B cell (primary cell): ENCODE data around the gene ARMS2. TPM values are rescaled to one million over a fixed set of nuclear protein-coding genes. Genes with fewer than 3 reads are reported as not detected.

Experiments used
- ATAC-seq: fragments of 200-7000 bp; cut with Tn5 transposase; one replicate; pipeline ENCODE4 v1.10.0; 2021; ENCODE audit warnings: low read depth, mild to moderate bottlenecking, moderate number of reproducible peaks, moderate library complexity
- CTCF ChIA-PET: fragments of 350-600 bp; sonication (Branson Sonifier 250); formaldehyde crosslinking; loops from one replicate; lab custom pipeline; 2021; ENCODE audit warnings: antibody characterized with exemption, inconsistent platforms; lab: Charles Lee
- POLR2A ChIA-PET: fragments of 350-600 bp; sonication (Branson Sonifier 250); formaldehyde crosslinking; loops from one replicate; lab custom pipeline; 2021; ENCODE audit warnings: antibody characterized with exemption; lab: Charles Lee
- DNase-seq: peaks from one replicate; pipeline ENCODE4 v3.0.0; 2013
- H2AFZ ChIP-seq: 2 replicates; pipeline ENCODE4 v1.6.1; 2012; ENCODE audit warnings: mild to moderate bottlenecking, low read depth, low read length; ENCODE audit not compliant: insufficient read depth, poor library complexity, severe bottlenecking
- H3K27ac ChIP-seq, 2 donors: 1 replicate in 1 of 2; 2 replicates in 1 of 2; pipeline ENCODE4 v1.5.1; 2012 to 2013; ENCODE audit warnings: low read length in 2 of 2, mild to moderate bottlenecking in 2 of 2, moderate library complexity in 1 of 2
- H3K27me3 ChIP-seq, 4 experiments: fragments of 200-600 bp in 1 of 4; sonication (generic) in 1 of 4; replicated peaks in 1 of 4; 1 replicate in 2 of 4; 2 replicates in 2 of 4; pipeline versions ENCODE4 v1.6.1 to v1.7.0; 2013 to 2016; ENCODE audit warnings: low read length in 3 of 4, mild to moderate bottlenecking in 2 of 4, mixed read lengths in 1 of 4, moderate library complexity in 1 of 4; ENCODE audit not compliant: insufficient read depth in 4 of 4, control insufficient read depth in 3 of 4; ENCODE audit errors: control extremely low read depth in 1 of 4
- H3K36me3 ChIP-seq, 2 experiments: replicated peaks in 1 of 2; 1 replicate in 1 of 2; 2 replicates in 1 of 2; pipeline versions ENCODE4 v1.6.1 to v1.7.1; 2013; ENCODE audit warnings: low read length in 1 of 2; ENCODE audit not compliant: insufficient read depth in 2 of 2, control insufficient read depth in 1 of 2; ENCODE audit errors: control extremely low read depth in 1 of 2, extremely low read depth in 1 of 2
- H3K4me1 ChIP-seq, 2 donors: fragments of 200-600 bp in 1 of 2; sonication (generic) in 1 of 2; 1 replicate in 1 of 2; 2 replicates in 1 of 2; pipeline versions ENCODE4 v1.5.1 to v1.6.1; 2013 to 2017; ENCODE audit warnings: low read length in 2 of 2; ENCODE audit not compliant: control insufficient read depth in 2 of 2, insufficient read depth in 2 of 2
- H3K4me2 ChIP-seq: replicated peaks from 2 replicates; pipeline ENCODE3; 2012; ENCODE audit warnings: mild to moderate bottlenecking, low read depth, low read length; ENCODE audit not compliant: poor library complexity, severe bottlenecking
- H3K4me3 ChIP-seq, 5 experiments: fragments of 200-600 bp in 1 of 5; sonication (generic) in 1 of 5; 1 replicate in 3 of 5; 2 replicates in 2 of 5; pipeline versions ENCODE4 v1.5.1 to v1.7.0; 2011 to 2016; ENCODE audit warnings: low read length in 4 of 5, mild to moderate bottlenecking in 4 of 5, low read depth in 2 of 5, control low read depth in 1 of 5, moderate library complexity in 1 of 5; ENCODE audit not compliant: insufficient read depth in 1 of 5; ENCODE audit errors: control extremely low read depth in 1 of 5, extremely low read depth in 1 of 5
- H3K79me2 ChIP-seq: fragments of 200-600 bp; sonication (generic); one replicate; pipeline ENCODE4 v1.6.0; 2016; ENCODE audit warnings: low read length; ENCODE audit not compliant: control insufficient read depth, insufficient read depth
- H3K9ac ChIP-seq: fragments of 200-600 bp; sonication (generic); 2 replicates; pipeline ENCODE4 v1.6.1; 2017; ENCODE audit warnings: mild to moderate bottlenecking, low read length, moderate library complexity
- H3K9me3 ChIP-seq, 3 donors: one replicate each; pipeline versions ENCODE4 v1.6.1 to v1.7.1; 2013; ENCODE audit warnings: low read length in 2 of 3; ENCODE audit not compliant: control insufficient read depth in 2 of 3, insufficient read depth in 1 of 3; ENCODE audit errors: control extremely low read depth in 1 of 3
- H4K20me1 ChIP-seq: 2 replicates; pipeline ENCODE4 v1.6.0; 2012; ENCODE audit warnings: mild to moderate bottlenecking, low read length; ENCODE audit not compliant: insufficient read depth, control insufficient read depth, poor library complexity, severe bottlenecking
- H3K27ac Mint-ChIP-seq: one replicate; pipeline ENCODE4 v1.8.0; 2021; ENCODE audit warnings: mixed read lengths
- H3K27me3 Mint-ChIP-seq: one replicate; pipeline ENCODE4 v1.8.0; 2021; ENCODE audit warnings: mixed read lengths
- H3K4me1 Mint-ChIP-seq: one replicate; pipeline ENCODE4 v1.8.0; 2021; ENCODE audit warnings: mixed read lengths
- H3K4me3 Mint-ChIP-seq: one replicate; pipeline ENCODE4 v1.8.0; 2021; ENCODE audit warnings: mixed read lengths
- H3K9me3 Mint-ChIP-seq: one replicate; pipeline ENCODE4 v1.8.0; 2022; ENCODE audit warnings: mixed read lengths; ENCODE audit not compliant: insufficient read depth
- CTCF ChIP-seq: fragments of 200-600 bp; IDR thresholded peaks from one replicate; pipeline ENCODE4 v1.8.0; 2022; ENCODE audit warnings: antibody characterized with exemption, mild to moderate bottlenecking
- EZH2 ChIP-seq: IDR thresholded peaks from 2 replicates; pipeline ENCODE4 v1.6.1; 2012; ENCODE audit warnings: borderline replicate concordance, low read depth, mild to moderate bottlenecking, moderate library complexity, low read length; ENCODE audit not compliant: insufficient read depth, poor library complexity, severe bottlenecking
- WGBS: methylation state at CpG from one replicate; pipeline ENCODE4 v1.1.5; 2013; ENCODE audit warnings: missing lambda C conversion rate; ENCODE audit not compliant: insufficient coverage; 5-methylcytosine and 5-hydroxymethylcytosine counted together
- intact Hi-C: fragments of 100-400 bp; cut with micrococcal nuclease; formaldehyde crosslinking; loops from one replicate; pipeline ENCODE4 v1.10.0; 2022
- polyA plus RNA-seq: library from polyadenylated mRNA; depleted of rRNA; stranded (reverse); fragments of >200 nt; gene quantifications from 2 replicates; pipeline ENCODE4 v1.2.3, GENCODE V29; 2012
- total RNA-seq, 2 donors: library from RNA; stranded (reverse); fragments of 120-200 nt in 1 of 2; gene quantifications; 1 replicate in 1 of 2; 2 replicates in 1 of 2; pipeline versions ENCODE4 v1.2.3 to v1.2.4, GENCODE V29; 2013 to 2022

The ARMS2 gene
- total and polyA plus RNA-seq, 2 donors (not counting 1 experiment from before 2014, with no cell fraction given), result not detected

- H3K36me3 ChIP-seq, result no peaks in the 10 kb centered on the region
- intact Hi-C loops, result no loop called here
- Mint-ChIP-seq H3K27ac (no peak overlapping the region), H3K4me3 (no peak overlapping the region), H3K9me3 (no peaks in the 10 kb centered on the region), H3K27me3 (peaks cover 43% of the 10 kb centered on the region), H3K4me1 (peaks cover 4% of the 10 kb centered on the region)
- no peak overlapping the region for H3K27ac ChIP-seq
- H3K9ac ChIP-seq, result no peak overlapping the region
- CTCF ChIA-PET, result interaction anchor here (0.6 kb wide), 1 partner anchor 572 kb away, joined by 3 read pairs; no protein-coding TSS in a partner anchor
- no peak overlapping the region for H3K4me2 ChIP-seq
- POLR2A ChIA-PET, result no interaction called here
- H3K4me3 ChIP-seq, result no peak overlapping the region
- H3K79me2 ChIP-seq, result no peaks in the 10 kb centered on the region
- H3K4me1 ChIP-seq, result no peaks in the 10 kb centered on the region
- DNase-seq, result no peak
- peaks cover 0 to 15% (median 0%) of the 10 kb centered on the region in 4 experiments for H3K27me3 ChIP-seq
- no peak for ATAC-seq
- H4K20me1 ChIP-seq, result no peaks in the 10 kb centered on the region
- H3K9me3 ChIP-seq, result no peaks in the 10 kb centered on the region
- H2AFZ ChIP-seq, result no peak overlapping the region
- no peak for TF ChIP-seq EZH2
- no peak for TF ChIP-seq CTCF
- 87% methylated on average over 3 of the region's 5 CpGs for WGBS
These were observed 14.0 kb downstream of the ARMS2 start for GRCh38 chr10:122468307-122468925.

- H3K27me3 Mint-ChIP-seq, result peaks cover 36% of the 10 kb centered on the region
- no peak overlapping the region for H3K9ac ChIP-seq
- no peak overlapping the region for H3K4me3 ChIP-seq
- peaks cover 0 to 10% (median 1%) of the 10 kb centered on the region in 4 experiments for H3K27me3 ChIP-seq
- H3K9me3 Mint-ChIP-seq, result no peaks in the 10 kb centered on the region
- H3K27ac Mint-ChIP-seq, result no peak overlapping the region
- intact Hi-C loops, result no loop called here
- POLR2A ChIA-PET, result no interaction called here
- no peaks in the 10 kb centered on the region for H4K20me1 ChIP-seq
- no peaks in the 10 kb centered on the region for H3K79me2 ChIP-seq
- H3K27ac ChIP-seq, result no peak overlapping the region
- no peak overlapping the region for H3K4me3 Mint-ChIP-seq
- no peak for DNase-seq
- no peaks in the 10 kb centered on the region for H3K4me1 Mint-ChIP-seq
- no peak overlapping the region for H2AFZ ChIP-seq
- H3K4me1 ChIP-seq, result no peaks in the 10 kb centered on the region
- H3K36me3 ChIP-seq, result no peaks in the 10 kb centered on the region
- H3K4me2 ChIP-seq, result no peak overlapping the region
- no peak for TF ChIP-seq CTCF
- no peak for TF ChIP-seq EZH2
- 90% methylated on average over 9 of the region's 11 CpGs for WGBS
- ATAC-seq, result no peak
- no peaks in the 10 kb centered on the region for H3K9me3 ChIP-seq
- CTCF ChIA-PET, result no interaction called here
These were observed 14.7 kb downstream of the ARMS2 start for GRCh38 chr10:122468926-122469781.
